ENCODE data around the gene PLEKHA7.

PLEKHA7 gene

GRCh38 chr11:16780698-16781550 lies 233.3 kb downstream of the PLEKHA7 start:
- no peak for TF ChIP-seq SIN3A (IDR thresholded peaks at IDR 0.05; ENCODE audit: borderline replicate concordance, insufficient read depth, low read length)
- no peak for TF ChIP-seq FOXP2 (optimal IDR thresholded peaks at IDR 0.05; ENCODE audit: borderline replicate concordance, extremely low read depth, extremely low read length, insufficient read depth)
- no peak for TF ChIP-seq TAF1 (IDR thresholded peaks at IDR 0.05; ENCODE audit: borderline replicate concordance, insufficient read depth, low read length)
- no peak for TF ChIP-seq REST (IDR thresholded peaks at IDR 0.05; ENCODE audit: insufficient read depth in 1 of 2, low read depth in 2 of 2, low read length in 2 of 2)
- no peak for TF ChIP-seq POLR2AphosphoS5 (IDR thresholded peaks at IDR 0.05; ENCODE audit: low read depth, low read length)

- TF ChIP-seq POLR2AphosphoS5 (IDR thresholded peaks at IDR 0.05; ENCODE audit: low read depth, low read length) (no peak), TAF1 (IDR thresholded peaks at IDR 0.05; ENCODE audit: borderline replicate concordance, insufficient read depth, low read length) (no peak), FOXP2 (optimal IDR thresholded peaks at IDR 0.05; ENCODE audit: borderline replicate concordance, extremely low read depth, extremely low read length, insufficient read depth) (no peak), REST (IDR thresholded peaks at IDR 0.05; ENCODE audit: insufficient read depth in 1 of 2, low read depth in 2 of 2, low read length in 2 of 2) (no peak), SIN3A (IDR thresholded peaks at IDR 0.05; ENCODE audit: borderline replicate concordance, insufficient read depth, low read length) (no peak)
Measured at GRCh38 chr11:16780146-16780545, 234.1 kb downstream of the PLEKHA7 start.

- TF ChIP-seq FOXP2 (optimal IDR thresholded peaks at IDR 0.05; ENCODE audit: borderline replicate concordance, extremely low read depth, extremely low read length, insufficient read depth) (no peak), SIN3A (IDR thresholded peaks at IDR 0.05; ENCODE audit: borderline replicate concordance, insufficient read depth, low read length) (no peak), TAF1 (IDR thresholded peaks at IDR 0.05; ENCODE audit: borderline replicate concordance, insufficient read depth, low read length) (no peak), POLR2AphosphoS5 (IDR thresholded peaks at IDR 0.05; ENCODE audit: low read depth, low read length) (no peak), REST (IDR thresholded peaks at IDR 0.05; ENCODE audit: insufficient read depth in 1 of 2, low read depth in 2 of 2, low read length in 2 of 2) (no peak)
Measured at GRCh38 chr11:16779436-16779835, 234.8 kb downstream of the PLEKHA7 start.

- TF ChIP-seq POLR2AphosphoS5 (IDR thresholded peaks at IDR 0.05; ENCODE audit: low read depth, low read length) (no peak), SIN3A (IDR thresholded peaks at IDR 0.05; ENCODE audit: borderline replicate concordance, insufficient read depth, low read length) (no peak), FOXP2 (optimal IDR thresholded peaks at IDR 0.05; ENCODE audit: borderline replicate concordance, extremely low read depth, extremely low read length, insufficient read depth) (no peak), REST (IDR thresholded peaks at IDR 0.05; ENCODE audit: insufficient read depth in 1 of 2, low read depth in 2 of 2, low read length in 2 of 2) (no peak), TAF1 (IDR thresholded peaks at IDR 0.05; ENCODE audit: borderline replicate concordance, insufficient read depth, low read length) (no peak)
Measured at GRCh38 chr11:16778876-16779275, 235.3 kb downstream of the PLEKHA7 start.

All from PFSK-1 (cell line).